H9 (cell line): ENCODE data around the gene TAF3. TPM values are rescaled to one million over a fixed set of nuclear protein-coding genes. Genes with fewer than 3 reads are reported as not detected.

Experiments used
- DNase-seq: peaks from one replicate; pipeline ENCODE4 v3.0.0-alpha.2; 2017
- H2AFZ ChIP-seq: one replicate; pipeline ENCODE4 v1.6.1; 2013; ENCODE audit warnings: mild to moderate bottlenecking, low read length, control low read depth, moderate library complexity
- H2AK5ac ChIP-seq: 2 replicates; pipeline ENCODE4 v1.6.1; 2013; ENCODE audit warnings: low read length, control low read depth, mixed read lengths; ENCODE audit not compliant: insufficient read length
- H2BK120ac ChIP-seq: one replicate; pipeline ENCODE4 v1.6.1; 2013; ENCODE audit warnings: low read depth, mild to moderate bottlenecking, low read length, control low read depth, inconsistent platforms; ENCODE audit not compliant: poor library complexity, severe bottlenecking
- H2BK12ac ChIP-seq: 2 replicates; pipeline ENCODE4 v1.6.1; 2013; ENCODE audit warnings: low read length, control low read depth, mixed read lengths, low read depth; ENCODE audit not compliant: insufficient read length
- H2BK15ac ChIP-seq: 2 replicates; pipeline ENCODE4 v1.6.1; 2013; ENCODE audit warnings: low read depth, low read length, control low read depth
- H2BK20ac ChIP-seq: one replicate; pipeline ENCODE4 v1.6.1; 2013; ENCODE audit warnings: low read depth, mild to moderate bottlenecking, low read length, control low read depth, inconsistent platforms; ENCODE audit not compliant: poor library complexity, severe bottlenecking
- H2BK5ac ChIP-seq: 2 replicates; pipeline ENCODE4 v1.6.1; 2013; ENCODE audit warnings: low read length, control low read depth, mixed read lengths; ENCODE audit not compliant: insufficient read length
- H3K14ac ChIP-seq: 2 replicates; pipeline ENCODE4 v1.6.1; 2013; ENCODE audit warnings: low read length, control low read depth; ENCODE audit not compliant: insufficient read depth
- H3K18ac ChIP-seq: 2 replicates; pipeline ENCODE4 v1.6.1; 2013; ENCODE audit warnings: low read depth, mild to moderate bottlenecking, mixed read lengths, low read length, control low read depth; ENCODE audit not compliant: insufficient read length
- H3K23ac ChIP-seq: 2 replicates; pipeline ENCODE4 v1.6.1; 2013; ENCODE audit warnings: low read length, control low read depth, mixed read lengths, low read depth; ENCODE audit not compliant: insufficient read length
- H3K23me2 ChIP-seq: 2 replicates; pipeline ENCODE4 v1.6.1; 2013; ENCODE audit warnings: low read depth, mild to moderate bottlenecking, mixed read lengths, low read length, control low read depth; ENCODE audit not compliant: insufficient read length, poor library complexity, severe bottlenecking
- H3K27ac ChIP-seq: 2 replicates; pipeline ENCODE4 v1.5.1; 2013; ENCODE audit warnings: low read length, control low read depth, mixed read lengths, low read depth; ENCODE audit not compliant: insufficient read length
- H3K27me3 ChIP-seq: 2 replicates; pipeline ENCODE4 v1.6.1; 2013; ENCODE audit warnings: low read length, control low read depth, inconsistent platforms; ENCODE audit not compliant: insufficient read depth
- H3K4ac ChIP-seq: 2 replicates; pipeline ENCODE4 v1.6.1; 2013; ENCODE audit warnings: low read depth, mild to moderate bottlenecking, control low read depth, inconsistent platforms, low read length, moderate library complexity
- H3K4me1 ChIP-seq: 2 replicates; pipeline ENCODE4 v1.6.1; 2013; ENCODE audit warnings: low read length, control low read depth, inconsistent platforms; ENCODE audit not compliant: insufficient read depth
- H3K4me2 ChIP-seq: 2 replicates; pipeline ENCODE4 v1.6.1; 2013; ENCODE audit warnings: low read length, control low read depth, mixed read lengths; ENCODE audit not compliant: insufficient read length, insufficient read depth
- H3K56ac ChIP-seq: 2 replicates; pipeline ENCODE4 v1.6.1; 2013; ENCODE audit warnings: low read depth, mild to moderate bottlenecking, mixed read lengths, low read length, control low read depth; ENCODE audit not compliant: insufficient read length
- H3K79me1 ChIP-seq: 2 replicates; pipeline ENCODE4 v1.6.1; 2013; ENCODE audit warnings: low read depth, mild to moderate bottlenecking, moderate library complexity, low read length, control low read depth, inconsistent platforms; ENCODE audit not compliant: insufficient read depth, poor library complexity, severe bottlenecking
- H3K79me2 ChIP-seq: 2 replicates; pipeline ENCODE4 v1.6.1; 2013; ENCODE audit warnings: low read length, control low read depth, inconsistent platforms; ENCODE audit not compliant: insufficient read depth
- H3K9ac ChIP-seq: 2 replicates; pipeline ENCODE4 v1.6.1; 2013; ENCODE audit warnings: low read length, control low read depth, mixed read lengths; ENCODE audit not compliant: insufficient read length; ENCODE audit errors: extremely low read depth
- H3K9me3 ChIP-seq: one replicate; pipeline ENCODE4 v1.6.1; 2013; ENCODE audit warnings: low read depth, low read length, inconsistent platforms; ENCODE audit not compliant: control insufficient read depth
- H3T11ph ChIP-seq: one replicate; pipeline ENCODE4 v1.6.1; 2013; ENCODE audit warnings: mild to moderate bottlenecking, low read length, control low read depth, inconsistent platforms
- H4K20me1 ChIP-seq: one replicate; pipeline ENCODE4 v1.6.1; 2013; ENCODE audit not compliant: control insufficient read depth, insufficient read length, insufficient read depth
- H4K5ac ChIP-seq: 2 replicates; pipeline ENCODE4 v1.6.1; 2013; ENCODE audit warnings: low read depth, mild to moderate bottlenecking, mixed read lengths, low read length, control low read depth; ENCODE audit not compliant: insufficient read length
- H4K8ac ChIP-seq: replicated peaks from 2 replicates; pipeline ENCODE4 v1.6.1; 2013; ENCODE audit warnings: low read length, control low read depth, mixed read lengths, low read depth; ENCODE audit not compliant: insufficient read length
- H4K91ac ChIP-seq: 2 replicates; pipeline ENCODE4 v1.6.1; 2013; ENCODE audit warnings: low read depth, mild to moderate bottlenecking, moderate library complexity, mixed read lengths, low read length, control low read depth; ENCODE audit not compliant: insufficient read length
- H3K27ac Mint-ChIP-seq, 3 experiments: 2 replicates in 2 of 3; 3 replicates in 1 of 3; pipeline ENCODE4 v1.8.0; 2020 to 2021; ENCODE audit warnings: mixed read lengths in 3 of 3, mild to moderate bottlenecking in 1 of 3, moderate library complexity in 1 of 3
- H3K27me3 Mint-ChIP-seq: 2 replicates; pipeline ENCODE4 v1.8.0; 2021; ENCODE audit warnings: low read depth, mild to moderate bottlenecking, moderate library complexity, mixed read lengths
- H3K36me3 Mint-ChIP-seq, 3 experiments: 2 replicates in 2 of 3; 3 replicates in 1 of 3; pipeline ENCODE4 v1.8.0; 2020 to 2021; ENCODE audit warnings: low read depth in 3 of 3, mixed read lengths in 3 of 3; ENCODE audit not compliant: insufficient read depth in 1 of 3
- H3K4me1 Mint-ChIP-seq, 2 experiments: 2 replicates each; pipeline ENCODE4 v1.8.0; 2020; ENCODE audit warnings: mixed read lengths in 2 of 2
- H3K4me3 Mint-ChIP-seq, 2 experiments: 2 replicates in 1 of 2; 3 replicates in 1 of 2; pipeline ENCODE4 v1.8.0; 2020 to 2021; ENCODE audit warnings: mild to moderate bottlenecking in 2 of 2, mixed read lengths in 2 of 2, moderate library complexity in 1 of 2
- H3K9me3 Mint-ChIP-seq, 2 experiments: 2 replicates in 1 of 2; 3 replicates in 1 of 2; pipeline ENCODE4 v1.8.0; 2020; ENCODE audit warnings: mild to moderate bottlenecking in 2 of 2, mixed read lengths in 2 of 2, moderate library complexity in 1 of 2
- WGBS: extraction: QIAGEN DNeasy Blood & Tissue Kit; methylation state at CpG from one replicate; pipeline ENCODE4 v1.1.7; 2013; ENCODE audit warnings: missing lambda C conversion rate, low lambda C conversion rate, mixed read lengths; ENCODE audit not compliant: insufficient read length; ENCODE audit errors: extremely low coverage; 5-methylcytosine and 5-hydroxymethylcytosine counted together
- total RNA-seq: library from RNA; stranded (reverse); gene quantifications from 2 replicates; pipeline ENCODE4 v1.2.1, GENCODE V29; 2021
- TF ChIP-seq, protein P1 (sequence below): fragments of 200-600 bp; sonication (generic); conservative IDR thresholded peaks from 3 replicates; pipeline ENCODE4 v1.8.0; 2021; ENCODE audit warnings: antibody characterized with exemption, mild to moderate bottlenecking

The TAF3 gene
- total RNA-seq, 1 experiment from 2014 or later, result 10.2 TPM

DNA sequence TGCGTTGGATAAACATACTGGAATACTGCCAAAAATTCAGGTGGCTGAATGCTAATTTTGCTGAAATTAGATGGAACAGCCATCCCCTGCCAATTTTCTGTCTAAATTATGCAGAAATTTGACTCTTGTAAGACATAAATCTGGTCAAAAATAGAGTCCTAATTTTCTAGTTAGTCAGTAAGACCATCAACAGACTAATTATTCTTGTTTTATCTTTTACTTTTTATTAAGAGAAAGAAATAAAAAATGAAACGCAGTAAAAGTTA is 125.8 kb downstream of the TAF3 start:
- Histone ChIP-seq H2BK20ac (no peak overlapping the region), H3K4me2 (no peak overlapping the region), H4K5ac (no peak overlapping the region), H3K4ac (no peak overlapping the region), H2AK5ac (no peak overlapping the region), H3T11ph (no peak overlapping the region), H3K23me2 (no peaks in the 10 kb centered on the region), H2AFZ (no peak overlapping the region), H4K8ac (no peak overlapping the region), H3K9ac (no peak overlapping the region), H3K9me3 (no peaks in the 10 kb centered on the region), H2BK120ac (no peak overlapping the region), H3K23ac (no peak overlapping the region), H3K27me3 (no peaks in the 10 kb centered on the region), H2BK15ac (no peak overlapping the region), H4K91ac (no peak overlapping the region), H3K4me1 (peaks cover 3% of the 10 kb centered on the region; the same call in 1 of the 2 replicates), H3K14ac (no peak overlapping the region), H3K79me2 (no peaks in the 10 kb centered on the region), H4K20me1 (no peaks in the 10 kb centered on the region), H3K18ac (no peak overlapping the region), H2BK5ac (no peak overlapping the region), H3K79me1 (no peaks in the 10 kb centered on the region), H3K56ac (no peak overlapping the region), H2BK12ac (no peak overlapping the region), H3K27ac (no peak overlapping the region)
- TF ChIP-seq, protein P1, sequence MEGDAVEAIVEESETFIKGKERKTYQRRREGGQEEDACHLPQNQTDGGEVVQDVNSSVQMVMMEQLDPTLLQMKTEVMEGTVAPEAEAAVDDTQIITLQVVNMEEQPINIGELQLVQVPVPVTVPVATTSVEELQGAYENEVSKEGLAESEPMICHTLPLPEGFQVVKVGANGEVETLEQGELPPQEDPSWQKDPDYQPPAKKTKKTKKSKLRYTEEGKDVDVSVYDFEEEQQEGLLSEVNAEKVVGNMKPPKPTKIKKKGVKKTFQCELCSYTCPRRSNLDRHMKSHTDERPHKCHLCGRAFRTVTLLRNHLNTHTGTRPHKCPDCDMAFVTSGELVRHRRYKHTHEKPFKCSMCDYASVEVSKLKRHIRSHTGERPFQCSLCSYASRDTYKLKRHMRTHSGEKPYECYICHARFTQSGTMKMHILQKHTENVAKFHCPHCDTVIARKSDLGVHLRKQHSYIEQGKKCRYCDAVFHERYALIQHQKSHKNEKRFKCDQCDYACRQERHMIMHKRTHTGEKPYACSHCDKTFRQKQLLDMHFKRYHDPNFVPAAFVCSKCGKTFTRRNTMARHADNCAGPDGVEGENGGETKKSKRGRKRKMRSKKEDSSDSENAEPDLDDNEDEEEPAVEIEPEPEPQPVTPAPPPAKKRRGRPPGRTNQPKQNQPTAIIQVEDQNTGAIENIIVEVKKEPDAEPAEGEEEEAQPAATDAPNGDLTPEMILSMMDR, result no peak
- Mint-ChIP-seq H3K27ac (no peak overlapping the region), H3K27me3 (no peaks in the 10 kb centered on the region), H3K36me3 (no peaks in the 10 kb centered on the region), H3K9me3 (no peaks in the 10 kb centered on the region), H3K4me3 (no peak overlapping the region), H3K4me1 (peaks cover 36 to 42% of the 10 kb centered on the region in 2 experiments)
- DNase-seq, result no peak
- WGBS, result no CpG with 5 or more reads among the region's 2 CpGs
